Measurements from ENCODE around the gene GKN1.
"Not testable (repeated sequence)": the region's sequence is repeated elsewhere in the genome, so short reads cannot be mapped to it uniquely, and the experiment has no call there.

The GKN1 gene

GRCh38 chr2:68974251-68974650 is at the start of gene GKN1:
Gene GKN1, plus strand, starts transcription at chr2:68974636. Its CDS starts 42 bp downstream, at chr2:68974678.
- no peak for DNase-seq (ENCODE audit: low spot score)

GRCh38 chr2:68925295-68925896 is 49.0 kb upstream of the GKN1 start:
- peak; percentile 65 for DNase-seq (ENCODE audit: low spot score)

- no peak for DNase-seq (ENCODE audit: low spot score)
Measured at GRCh38 chr2:68926796-68927195, 47.6 kb upstream of the GKN1 start.

- DNase-seq (ENCODE audit: low spot score): no peak
Measured at GRCh38 chr2:68931149-68931711, 43.2 kb upstream of the GKN1 start.

- DNase-seq (ENCODE audit: low spot score): no peak
Measured at GRCh38 chr2:68931799-68932198, 42.6 kb upstream of the GKN1 start.

- no peak for DNase-seq (ENCODE audit: low spot score)
Measured at GRCh38 chr2:68932402-68932801, 42.0 kb upstream of the GKN1 start.

- no peak for DNase-seq (ENCODE audit: low spot score)
Measured at GRCh38 chr2:68934021-68934420, 40.4 kb upstream of the GKN1 start.

GRCh38 chr2:68935471-68935870 is 39.0 kb upstream of the GKN1 start:
- no peak for DNase-seq (ENCODE audit: low spot score)

GRCh38 chr2:68936427-68936826 is 38.0 kb upstream of the GKN1 start:
- DNase-seq (ENCODE audit: low spot score): no peak

GRCh38 chr2:68936889-68937288 is 37.5 kb upstream of the GKN1 start:
- no peak for DNase-seq (ENCODE audit: low spot score)

GRCh38 chr2:68937346-68938055 is 36.9 kb upstream of the GKN1 start:
- DNase-seq (ENCODE audit: low spot score): no peak

GRCh38 chr2:68938938-68939337 is 35.5 kb upstream of the GKN1 start:
- DNase-seq (ENCODE audit: low spot score): no peak

GRCh38 chr2:68939962-68940361 is 34.5 kb upstream of the GKN1 start:
- no peak for DNase-seq (ENCODE audit: low spot score)

- no peak for DNase-seq (ENCODE audit: low spot score)
Measured at GRCh38 chr2:68940369-68940768, 34.1 kb upstream of the GKN1 start.

GRCh38 chr2:68942827-68943226 is 31.6 kb upstream of the GKN1 start:
- no peak for DNase-seq (ENCODE audit: low spot score)

GRCh38 chr2:68943581-68944568 is 30.6 kb upstream of the GKN1 start:
- peak; percentile 75 for DNase-seq (ENCODE audit: low spot score)

- no peak for DNase-seq (ENCODE audit: low spot score)
Measured at GRCh38 chr2:68946117-68946516, 28.3 kb upstream of the GKN1 start.

- no peak for DNase-seq (ENCODE audit: low spot score)
Measured at GRCh38 chr2:68948710-68949109, 25.7 kb upstream of the GKN1 start.

GRCh38 chr2:68951899-68952298 is 22.5 kb upstream of the GKN1 start:
- DNase-seq (ENCODE audit: low spot score): no peak

- no peak for DNase-seq (ENCODE audit: low spot score)
Measured at GRCh38 chr2:68952887-68953521, 21.4 kb upstream of the GKN1 start, which contains the start of gene GKN2. Gene GKN2, minus strand, starts transcription at chr2:68952893. Its CDS starts 32 bp downstream, at chr2:68952861.

- DNase-seq (ENCODE audit: low spot score): not testable (repeated sequence)
Measured at GRCh38 chr2:68955432-68955831, 19.0 kb upstream of the GKN1 start.

- DNase-seq (ENCODE audit: low spot score): no peak
Measured at GRCh38 chr2:68959001-68959400, 15.4 kb upstream of the GKN1 start.

Measured in D341Med (cell line).